ENCODE data around the gene TCAF1.
"Not testable (repeated sequence)": the region's sequence is repeated elsewhere in the genome, so short reads cannot be mapped to it uniquely, and the experiment has no call there.

Gene TCAF1

DNA sequence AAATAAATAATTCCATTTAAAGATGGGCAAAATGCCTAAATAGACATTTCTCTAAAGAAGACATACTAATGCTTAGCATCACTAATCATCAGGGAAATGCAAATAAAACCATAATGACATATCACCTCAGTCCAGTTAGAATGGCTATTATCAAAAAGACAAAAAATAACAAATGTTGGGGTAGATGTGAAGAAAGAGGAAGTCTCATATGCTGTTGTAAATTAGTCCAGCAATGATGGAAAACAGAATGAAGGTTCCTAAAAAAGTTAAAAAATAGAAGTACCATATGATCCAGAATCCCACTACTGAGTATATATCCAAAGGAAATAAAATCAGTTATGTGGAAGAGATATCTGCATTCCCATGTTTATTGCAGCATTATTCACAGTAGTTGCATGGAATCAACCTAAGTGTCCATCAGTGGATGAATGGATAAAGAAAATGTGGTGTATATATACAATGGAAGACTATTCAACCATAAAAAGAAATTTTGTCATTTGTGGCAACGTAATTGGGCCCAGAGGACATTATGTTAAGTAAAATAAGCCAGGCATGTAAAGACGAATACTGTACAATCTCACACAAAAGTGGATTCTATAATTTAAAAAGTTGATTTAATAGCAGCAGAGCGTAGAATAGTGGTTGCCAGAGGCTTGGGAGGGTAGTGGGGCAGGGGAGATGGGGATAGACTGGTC, 52.0 kb downstream of the TCAF1 start:
- no peak for DNase-seq

DNA sequence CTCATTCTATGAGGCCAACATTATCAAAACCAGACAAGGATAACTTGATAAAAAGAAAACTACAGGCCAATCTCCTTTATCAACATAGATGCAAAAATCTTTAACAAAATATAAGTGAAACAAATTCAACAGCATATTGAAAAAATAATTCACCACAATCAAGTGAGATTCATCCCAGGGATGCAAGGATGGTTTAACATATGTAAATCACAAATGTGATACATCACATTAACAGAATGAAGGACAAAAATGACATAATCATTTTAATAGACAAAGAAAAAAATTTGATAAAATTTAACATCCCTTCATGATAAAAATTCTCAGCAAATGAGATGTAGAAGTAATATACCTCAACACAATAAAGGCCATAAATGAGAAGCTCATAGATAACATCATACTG, 53.8 kb downstream of the TCAF1 start:
- no peak for DNase-seq

DNA sequence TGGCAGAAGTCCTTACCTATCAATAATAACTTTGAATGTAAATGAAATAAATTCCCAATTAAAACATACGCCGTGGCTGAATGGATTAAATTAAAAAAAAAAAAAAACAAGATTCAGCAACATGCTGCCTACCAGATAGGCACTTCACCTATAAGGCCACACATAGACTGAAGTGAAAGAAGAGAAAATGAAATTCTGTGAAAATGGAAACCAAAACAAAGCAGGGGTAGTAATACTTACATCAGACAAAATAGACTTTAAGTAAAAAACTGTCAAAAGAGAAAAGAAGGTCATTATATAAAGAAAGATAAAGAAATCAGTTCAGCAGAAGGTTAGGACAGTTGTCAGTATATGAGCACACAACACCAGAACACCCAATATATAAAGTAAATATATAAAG, 55.3 kb downstream of the TCAF1 start:
- DNase-seq, result no peak

DNA sequence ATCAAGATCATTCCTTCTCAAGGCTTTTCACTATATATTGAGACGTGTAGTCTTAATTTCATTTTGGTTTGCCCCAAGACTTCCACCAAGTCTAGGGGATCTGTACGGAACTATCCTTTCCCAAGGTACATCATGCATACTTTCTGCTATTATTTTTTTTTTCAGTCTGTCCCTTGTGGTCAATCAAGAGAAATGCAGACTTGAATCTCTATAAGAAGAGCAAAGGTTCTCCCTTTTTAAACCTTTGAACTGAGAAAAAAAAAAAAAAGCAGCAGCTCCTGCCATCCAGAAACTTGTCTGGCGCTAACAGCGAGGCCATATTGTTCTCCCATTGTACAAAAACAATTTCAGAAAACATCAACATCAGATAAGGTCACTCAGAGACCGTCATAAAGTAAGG, 60.3 kb downstream of the TCAF1 start:
- DNase-seq, result not testable (repeated sequence)

DNA sequence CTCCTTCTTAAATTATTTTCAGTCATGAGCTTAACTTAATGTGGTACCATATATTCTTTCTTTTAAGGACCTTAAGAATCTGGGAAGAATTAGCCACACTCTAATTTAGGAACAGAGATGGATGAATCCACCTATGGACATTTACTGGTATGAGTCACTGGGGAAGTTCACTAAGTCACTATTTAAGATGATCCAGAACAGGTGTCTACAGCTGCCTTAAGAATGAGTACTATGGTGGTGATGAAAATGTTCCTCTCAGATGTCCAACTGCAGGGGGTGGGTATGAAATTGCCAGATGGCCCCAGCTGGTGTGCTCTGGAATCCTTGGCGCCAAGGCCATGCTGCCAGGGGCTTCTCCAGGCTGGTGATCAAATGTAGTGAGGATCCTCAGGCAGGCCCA, 61.9 kb downstream of the TCAF1 start:
- DNase-seq, result not testable (repeated sequence)

DNA sequence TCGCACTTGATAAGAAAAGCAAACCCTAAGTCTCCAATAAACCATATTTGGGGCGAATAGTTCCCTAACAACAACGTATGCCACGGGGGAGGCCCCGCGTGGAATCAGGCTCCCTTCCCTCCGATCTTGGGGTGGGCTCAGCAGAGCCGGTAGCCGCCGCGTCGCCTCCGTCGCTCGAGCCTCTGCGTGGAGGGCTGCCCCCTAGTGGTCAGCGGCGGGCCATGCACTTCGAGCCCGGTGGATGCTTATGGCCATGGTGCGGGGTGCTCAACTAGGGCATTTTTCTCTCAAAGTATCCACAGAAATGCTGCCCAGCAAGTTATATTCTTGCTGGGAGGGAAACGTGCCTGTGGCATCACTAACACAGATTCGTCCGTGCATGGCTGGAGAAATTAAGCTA, 64.8 kb downstream of the TCAF1 start:
- not testable (repeated sequence) for DNase-seq

DNA sequence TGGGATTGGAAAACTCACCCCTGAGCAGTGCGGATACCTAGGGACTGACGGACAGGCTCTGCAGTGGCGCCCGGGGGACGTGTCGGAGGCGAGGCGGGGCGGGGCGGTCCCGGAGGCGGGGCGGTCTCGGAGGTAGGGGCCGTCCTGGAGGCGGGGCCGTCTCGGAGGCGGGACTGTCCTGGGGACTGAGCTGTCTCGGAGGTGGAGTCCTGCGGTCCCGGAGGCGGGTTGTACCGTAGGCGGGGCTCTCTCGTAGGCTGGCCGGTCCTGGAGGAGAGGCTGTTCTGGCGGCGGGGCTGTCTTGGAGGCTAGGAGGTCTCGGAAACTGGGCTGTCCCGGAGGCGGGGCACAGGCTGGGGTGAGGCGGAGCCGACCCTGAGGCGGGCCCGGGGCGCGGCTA, 65.4 kb downstream of the TCAF1 start:
- peak; percentile 69 for DNase-seq

DNA sequence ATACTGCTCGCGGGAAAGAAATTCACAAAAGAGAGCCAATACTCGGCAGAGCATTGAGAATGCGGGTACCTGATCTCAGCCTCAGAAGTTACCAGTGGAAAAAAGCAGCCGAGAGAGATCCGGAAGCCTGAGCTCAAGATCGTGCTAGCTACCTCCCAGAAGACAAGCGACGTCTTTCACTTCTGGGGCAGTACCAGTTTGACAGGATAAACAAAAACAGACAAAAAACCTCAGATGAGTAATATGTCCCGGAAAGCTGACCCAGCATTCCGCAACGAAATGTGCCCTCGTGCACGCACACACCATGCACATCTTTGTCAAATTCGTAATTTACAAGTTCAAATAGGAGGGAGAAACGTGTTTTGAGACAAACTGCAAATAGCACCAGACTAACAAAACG, 65.9 kb downstream of the TCAF1 start:
- DNase-seq, result not testable (repeated sequence)

DNA sequence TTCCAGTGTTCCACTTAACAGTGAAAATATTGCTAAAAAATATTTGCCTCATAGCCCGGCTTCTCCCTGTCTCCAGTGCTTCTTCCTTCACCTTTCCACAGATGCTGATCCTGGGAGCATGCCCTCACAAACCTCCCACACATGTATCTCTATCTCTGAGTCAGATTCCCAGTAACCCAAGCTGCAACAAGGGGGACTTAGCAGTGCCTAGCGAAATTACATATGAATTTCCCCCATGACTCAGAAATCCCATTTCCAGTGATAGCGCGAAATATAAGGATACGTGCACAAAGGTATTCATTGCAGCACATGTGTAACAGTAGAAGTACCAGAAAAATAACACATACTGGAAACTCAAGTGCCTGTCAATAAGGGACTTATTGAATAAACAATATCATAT, 75.4 kb downstream of the TCAF1 start:
- DNase-seq, result not testable (repeated sequence)

DNA sequence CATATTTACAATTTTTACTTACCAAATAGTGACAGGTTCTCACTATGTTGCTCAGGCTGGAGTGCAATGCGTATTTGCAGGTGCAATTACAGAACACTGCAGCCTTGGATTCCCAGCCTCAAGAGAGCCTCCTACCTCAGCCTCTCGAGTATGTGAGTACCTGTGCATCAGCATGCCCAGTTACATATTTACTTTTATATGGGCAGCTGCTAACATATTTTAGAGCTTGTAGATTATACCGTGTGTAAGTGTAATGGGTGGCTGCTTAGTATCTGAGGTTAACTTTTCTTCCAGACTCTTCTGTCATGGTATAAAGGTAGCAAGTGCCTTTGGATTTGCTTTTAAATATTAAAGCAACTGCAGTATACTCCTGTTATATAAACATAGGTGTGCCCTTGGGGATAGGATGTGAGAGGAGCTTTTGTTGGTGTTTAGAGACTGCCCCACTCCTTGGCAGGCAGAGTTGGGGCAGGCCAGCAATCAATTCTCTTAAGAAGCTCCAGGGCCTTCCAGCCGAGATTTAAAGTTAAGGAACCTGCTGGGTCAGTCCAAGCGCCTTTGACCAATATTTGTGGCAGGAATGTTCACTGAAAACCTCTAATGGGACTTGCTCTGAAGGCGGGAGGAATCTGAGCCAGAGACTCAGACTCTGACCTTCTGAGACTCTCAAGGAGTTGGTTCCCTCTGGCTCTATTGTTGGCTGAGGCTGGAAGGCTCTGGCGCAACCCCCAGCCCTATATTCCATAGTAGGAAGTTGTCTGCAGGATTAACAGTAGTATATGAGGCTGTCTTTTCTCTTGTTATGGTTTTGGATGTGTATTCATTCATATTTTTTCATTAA, 77.5 kb downstream of the TCAF1 start:
- DNase-seq, result not testable (repeated sequence)

DNA sequence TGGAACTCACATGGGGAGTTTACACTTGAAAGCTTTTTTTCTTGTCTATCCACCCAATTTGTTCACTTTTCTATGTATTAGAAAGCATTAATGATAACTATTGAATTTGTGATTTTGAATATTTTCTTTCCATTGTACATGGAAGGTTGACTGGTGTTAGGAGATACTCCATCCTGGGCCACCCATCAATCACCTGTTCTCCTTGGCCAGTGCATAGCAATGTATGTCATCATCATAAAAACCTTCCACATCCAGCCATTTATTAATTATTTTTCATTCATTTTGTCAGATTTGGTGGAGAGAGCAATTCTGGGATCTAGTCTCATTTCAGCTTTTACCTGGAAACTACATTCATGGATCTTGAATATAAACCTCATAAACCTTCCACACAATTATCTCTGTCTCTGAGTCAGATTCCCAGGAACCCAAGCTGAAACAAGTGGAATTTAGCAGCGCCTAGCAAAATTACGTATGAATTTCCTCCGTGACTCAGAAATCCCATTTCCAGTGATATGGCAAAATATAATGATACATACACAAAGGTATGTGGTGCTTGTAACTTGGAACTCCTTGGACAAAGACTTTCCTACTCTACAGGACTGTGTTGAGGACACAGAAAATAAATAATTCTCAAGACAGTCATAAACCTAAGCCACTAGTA, 78.2 kb downstream of the TCAF1 start:
- DNase-seq, result not testable (repeated sequence)

DNA sequence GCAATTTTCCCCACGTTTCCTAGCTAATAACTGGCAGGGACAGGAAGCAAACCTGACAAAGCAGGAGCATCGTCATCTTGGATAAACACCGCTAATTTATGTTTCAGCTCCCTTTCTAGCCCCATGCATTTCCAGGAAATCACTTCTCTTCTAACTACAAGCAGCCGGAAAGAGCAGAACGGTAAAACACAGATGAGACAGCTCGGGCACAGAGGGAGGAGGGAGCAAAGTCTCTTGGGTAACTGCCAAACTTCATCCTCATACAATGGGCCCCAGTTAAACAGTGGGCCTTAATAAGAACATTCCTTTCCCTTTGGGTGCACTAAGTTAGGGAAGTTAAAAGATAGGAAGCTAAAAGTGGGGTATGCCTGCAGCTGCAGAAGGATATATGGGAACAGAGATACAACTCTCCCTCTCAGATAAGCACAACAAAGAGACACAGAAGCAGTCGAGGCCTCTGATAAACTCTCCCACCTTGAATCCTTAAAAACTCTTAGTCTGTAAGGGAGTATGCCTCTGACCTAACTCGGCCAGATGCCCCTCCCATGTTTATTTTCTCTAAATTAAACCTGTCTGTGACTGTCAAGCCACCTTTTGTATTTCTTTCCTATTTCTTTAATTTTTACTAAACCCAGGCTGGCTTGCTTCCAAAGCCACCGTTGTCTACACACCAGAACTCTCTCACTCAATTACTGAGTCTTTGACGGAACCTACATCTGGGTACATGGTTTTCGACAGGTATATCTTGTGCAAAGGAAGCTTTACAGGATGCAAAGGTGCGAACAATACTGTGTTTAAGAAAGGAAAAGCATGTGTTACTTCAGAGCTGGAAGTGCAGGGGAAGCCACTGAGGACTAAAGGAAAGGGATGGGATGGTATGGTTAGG, 80.3 kb downstream of the TCAF1 start:
- DNase-seq, result not testable (repeated sequence)

DNA sequence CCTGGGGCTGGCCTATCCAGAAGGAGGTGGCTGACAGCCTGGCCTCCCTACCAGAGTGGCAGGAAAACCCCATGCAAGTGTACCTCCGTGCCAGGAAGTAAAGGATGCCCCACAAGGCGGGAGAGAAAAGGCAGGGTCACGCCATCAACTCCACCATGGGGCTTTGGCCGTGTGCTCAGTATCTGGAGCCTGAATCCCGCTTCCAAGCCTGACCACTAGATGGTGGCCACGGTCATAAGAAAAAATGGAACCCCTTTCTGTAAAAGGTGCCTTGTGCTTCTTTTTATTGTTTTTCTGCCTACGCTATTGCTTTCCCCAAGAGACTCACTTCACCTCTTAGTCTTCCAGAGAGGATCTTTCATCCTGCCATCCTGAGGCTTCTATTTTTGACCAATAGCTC, 84.1 kb downstream of the TCAF1 start:
- not testable (repeated sequence) for DNase-seq

DNA sequence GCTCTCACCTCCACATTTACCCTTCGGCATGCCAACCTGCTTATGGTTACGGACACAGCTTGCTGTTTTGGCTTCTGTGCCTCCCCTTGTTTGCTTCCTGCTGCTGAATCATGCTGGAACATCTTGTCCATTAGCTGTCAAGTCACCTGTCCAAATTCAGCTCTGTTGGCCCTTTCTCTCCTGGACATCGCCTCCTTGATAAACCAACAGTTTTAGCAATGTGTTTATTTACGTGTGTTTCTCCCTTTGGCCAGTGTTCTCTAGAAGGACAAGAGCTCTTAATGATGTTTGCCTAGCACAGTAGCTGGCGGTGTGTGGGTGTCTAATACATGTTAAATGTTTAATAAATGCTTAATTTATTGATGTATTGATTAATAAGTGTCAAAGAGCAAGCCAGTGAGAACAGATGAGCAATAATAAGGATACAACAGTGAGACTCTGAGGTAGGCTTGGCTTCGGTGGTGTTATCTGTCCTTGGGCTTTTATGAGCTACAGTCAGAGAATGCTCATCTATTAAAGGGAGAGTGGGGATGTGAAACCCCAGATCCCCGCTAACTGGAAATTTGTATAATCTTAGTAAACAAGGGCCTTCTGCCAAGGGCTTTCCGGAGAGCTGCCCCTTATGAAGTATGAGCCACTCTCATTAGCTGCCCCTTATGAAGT, 85.4 kb downstream of the TCAF1 start:
- not testable (repeated sequence) for DNase-seq

DNA sequence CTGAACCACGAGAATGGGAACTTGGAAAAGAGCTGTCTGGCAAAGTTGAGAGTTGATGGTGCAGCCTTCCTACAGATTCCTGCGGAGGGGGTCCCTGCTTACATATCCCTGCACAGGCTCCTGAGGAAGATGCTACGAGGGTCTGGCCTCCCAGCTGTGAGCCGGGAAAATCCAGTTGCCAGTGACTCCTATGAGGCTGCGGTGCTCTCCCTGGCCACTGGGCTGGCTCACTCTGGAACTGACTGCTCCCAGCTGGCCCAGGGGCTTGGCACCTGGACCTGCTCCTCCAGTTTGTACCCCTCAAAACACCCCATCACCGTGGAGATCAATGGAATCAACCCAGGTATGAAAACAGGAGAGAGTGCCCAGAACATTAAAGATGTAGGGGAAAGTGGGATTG, 91.3 kb downstream of the TCAF1 start:
- not testable (repeated sequence) for DNase-seq

DNA sequence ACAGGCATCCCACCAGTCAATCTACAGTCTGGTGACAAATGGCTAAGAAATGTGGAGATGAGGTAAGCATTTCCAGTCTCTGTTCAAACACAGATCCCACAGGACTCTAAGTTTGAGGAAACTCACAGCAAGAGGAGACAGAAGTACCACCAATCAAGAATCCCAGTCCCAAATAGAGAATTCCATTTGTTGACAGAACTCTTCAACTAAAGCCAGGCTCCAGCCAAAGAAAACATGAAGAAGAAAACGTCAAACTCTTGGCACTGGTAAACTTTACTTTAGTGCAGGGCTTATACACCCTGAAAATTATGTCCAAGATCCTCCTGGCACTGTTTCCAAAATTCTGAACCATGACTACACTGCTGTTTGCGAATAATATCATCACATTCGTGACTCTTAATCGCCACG, 95.3 kb downstream of the TCAF1 start:
- DNase-seq, result not testable (repeated sequence)
